Upper lobe of left lung (tissue), 6 donors: ENCODE results near the gene SLC7A14. TPM values are rescaled to one million over a fixed set of nuclear protein-coding genes. Genes with fewer than 3 reads are reported as not detected.

Experiments used
- ATAC-seq, 2 donors: fragments of 200-7000 bp; cut with Tn5 transposase; one replicate each; pipeline ENCODE4 v1.9.1; 2022; ENCODE audit warnings: mild to moderate bottlenecking in 2 of 2, moderate library complexity in 2 of 2; ENCODE audit not compliant: low FRiP score in 2 of 2
- DNase-seq, 2 donors: peaks; one replicate each; pipeline ENCODE4 v3.0.0-alpha.2; 2019 to 2020
- H3K27ac ChIP-seq, 4 donors: fragments of 200-600 bp; sonication (generic); one replicate each; pipeline ENCODE4 v1.5.1; 2016 to 2019
- H3K27me3 ChIP-seq, 4 donors: fragments of 200-600 bp; sonication (generic); one replicate each; pipeline ENCODE4 v1.5.1; 2017 to 2019
- H3K36me3 ChIP-seq, 4 donors: fragments of 200-600 bp; sonication (generic); one replicate each; pipeline ENCODE4 v1.5.1; 2016 to 2019
- H3K4me1 ChIP-seq, 4 donors: fragments of 200-600 bp; sonication (generic); one replicate each; pipeline ENCODE4 v1.5.1; 2018 to 2019
- H3K4me3 ChIP-seq, 4 donors: fragments of 200-600 bp; sonication (generic); one replicate each; pipeline ENCODE4 v1.5.1; 2017 to 2019; ENCODE audit warnings: mild to moderate bottlenecking in 2 of 4, moderate library complexity in 1 of 4
- H3K9me3 ChIP-seq, 4 donors: fragments of 200-600 bp; sonication (generic); one replicate each; pipeline ENCODE4 v1.5.1; 2018 to 2019
- CTCF ChIP-seq, 6 experiments: fragments of 450-650 bp in 4 of 6; fragments of 200-600 bp in 2 of 6; sonication (generic) in 2 of 6; IDR thresholded peaks; one replicate each; pipeline ENCODE4 v1.5.1; 2016 to 2019; ENCODE audit warnings: antibody characterized with exemption in 6 of 6
- EP300 ChIP-seq, 4 donors: sonication (generic); formaldehyde crosslinking; IDR thresholded peaks; one replicate each; pipeline ENCODE4 v1.5.1; 2017; ENCODE audit warnings: antibody characterized with exemption in 4 of 4, control low read depth in 2 of 4
- POLR2A ChIP-seq, 4 donors: fragments of 450-650 bp; IDR thresholded peaks; one replicate each; pipeline ENCODE4 v1.5.1; 2016 to 2017; ENCODE audit warnings: antibody characterized with exemption in 4 of 4, mild to moderate bottlenecking in 2 of 4
- POLR2AphosphoS5 ChIP-seq, 2 donors: sonication (generic); formaldehyde crosslinking; IDR thresholded peaks; one replicate each; pipeline ENCODE4 v1.5.1; 2017; ENCODE audit warnings: antibody characterized with exemption in 2 of 2
- WGBS, 2 donors: methylation state at CpG; one replicate each; pipeline ENCODE4 v1.1.5; 2017 to 2018; 5-methylcytosine and 5-hydroxymethylcytosine counted together
- total RNA-seq, 6 donors: library from RNA; depleted of rRNA in 4 of 6; stranded (reverse); fragments of >200 nt in 4 of 6; gene quantifications; one replicate each; pipeline versions ENCODE4 v1.1.0 to v1.2.1, GENCODE V29; 2016 to 2021
- donor health status: DM: no; HTN: no; CAD: no; lungs with moderate emphysema.
- donor health status: DM: no; HTN: yes; CAD: no; lungs with severe emphysema.

SLC7A14 gene
- total RNA-seq, 6 donors from 2014 or later: 0.03 TPM; not detected in 5

- H3K9me3 ChIP-seq: no peaks in the 10 kb centered on the region
- no peak overlapping the region for H3K4me3 ChIP-seq
- DNase-seq (no peak), ATAC-seq (no peak)
- TF ChIP-seq EP300 (IDR thresholded peaks at IDR 0.05): no peak
- no peaks in the 10 kb centered on the region for H3K27me3 ChIP-seq
- H3K4me1 ChIP-seq: no peaks in the 10 kb centered on the region
- no peak overlapping the region for H3K27ac ChIP-seq
- H3K36me3 ChIP-seq: no peaks in the 10 kb centered on the region
- WGBS, 2 donors: 35 to 46% methylated on average over 5 of the region's 5 CpGs
These were observed 18.1 kb upstream of the SLC7A14 start for GRCh38 chr3:170603770-170604510.

- no peaks in the 10 kb centered on the region for H3K9me3 ChIP-seq
- H3K27ac ChIP-seq: no peak overlapping the region
- TF ChIP-seq EP300 (IDR thresholded peaks at IDR 0.05): no peak
- TF ChIP-seq POLR2A (IDR thresholded peaks at IDR 0.05): no peak
- TF ChIP-seq CTCF (IDR thresholded peaks at IDR 0.05): no peak
- TF ChIP-seq POLR2AphosphoS5 (IDR thresholded peaks at IDR 0.05): no peak
- 85 to 94% methylated on average over 1 of the region's 1 CpG for WGBS, 2 donors
- H3K4me1 ChIP-seq: no peaks in the 10 kb centered on the region
- ATAC-seq (no peak), DNase-seq (no peak)
- no peaks in the 10 kb centered on the region for H3K36me3 ChIP-seq
- H3K4me3 ChIP-seq: no peak overlapping the region
- no peaks in the 10 kb centered on the region for H3K27me3 ChIP-seq
These were observed 16.7 kb upstream of the SLC7A14 start for GRCh38 chr3:170602556-170602955.

- DNase-seq (no peak), ATAC-seq (no peak)
- Histone ChIP-seq H3K4me1 (no peaks in the 10 kb centered on the region), H3K9me3 (no peaks in the 10 kb centered on the region), H3K27me3 (no peaks in the 10 kb centered on the region), H3K27ac (no peak overlapping the region), H3K4me3 (no peak overlapping the region), H3K36me3 (no peaks in the 10 kb centered on the region)
- TF ChIP-seq CTCF (IDR thresholded peaks at IDR 0.05) (no peak), EP300 (IDR thresholded peaks at IDR 0.05) (no peak), POLR2A (IDR thresholded peaks at IDR 0.05) (no peak), POLR2AphosphoS5 (IDR thresholded peaks at IDR 0.05) (no peak)
- 46 to 59% methylated on average over 4 of the region's 4 CpGs for WGBS, 2 donors
These were observed 14.2 kb upstream of the SLC7A14 start for GRCh38 chr3:170600005-170600624.

GRCh38 chr3:170599091-170599490, 13.2 kb upstream of the SLC7A14 start:
- Histone ChIP-seq H3K9me3 (no peaks in the 10 kb centered on the region), H3K27me3 (no peaks in the 10 kb centered on the region), H3K4me1 (no peaks in the 10 kb centered on the region), H3K27ac (no peak overlapping the region), H3K36me3 (no peaks in the 10 kb centered on the region), H3K4me3 (no peak overlapping the region)
- ATAC-seq (no peak), DNase-seq (no peak)
- TF ChIP-seq POLR2A (IDR thresholded peaks at IDR 0.05) (no peak), EP300 (IDR thresholded peaks at IDR 0.05) (no peak), CTCF (IDR thresholded peaks at IDR 0.05) (no peak), POLR2AphosphoS5 (IDR thresholded peaks at IDR 0.05) (no peak)
- WGBS, 2 donors: 66 to 80% methylated on average over 1 of the region's 1 CpG

GRCh38 chr3:170598091-170598502, 12.2 kb upstream of the SLC7A14 start:
- no peak for ATAC-seq
- H3K4me3 ChIP-seq: no peak overlapping the region
- no peaks in the 10 kb centered on the region for H3K27me3 ChIP-seq
- no peaks in the 10 kb centered on the region for H3K9me3 ChIP-seq
- H3K36me3 ChIP-seq: no peaks in the 10 kb centered on the region
- no peaks in the 10 kb centered on the region for H3K4me1 ChIP-seq
- DNase-seq: no peak
- TF ChIP-seq CTCF (IDR thresholded peaks at IDR 0.05) (no peak), EP300 (IDR thresholded peaks at IDR 0.05) (no peak), POLR2AphosphoS5 (IDR thresholded peaks at IDR 0.05) (no peak), POLR2A (IDR thresholded peaks at IDR 0.05) (no peak)
- no peak overlapping the region for H3K27ac ChIP-seq
